ENCODE results near the gene HEATR5A. TPM values are rescaled to one million over a fixed set of nuclear protein-coding genes. Genes with fewer than 3 reads are reported as not detected.
A peak's percentile ranks its signal among the peaks of the same experiment; 100 is the strongest.

Gene HEATR5A
- total RNA-seq, 4 donors from 2014 or later: 24.3 to 134 (median 34.9) TPM

GRCh38 chr14:31419967-31420318 is 407 bp downstream of the HEATR5A start:
- Histone ChIP-seq H3K9me3 (no peaks in the 10 kb centered on the region), H3K36me3 (no peaks in the 10 kb centered on the region), H3K27me3 (no peaks in the 10 kb centered on the region), H3K27ac (peak overlapping the region; percentile 80 to 95 (median 89)), H3K4me3 (peak overlapping the region; percentile 86 to 99 (median 93)), H3K4me1 (peaks cover 0 to 13% (median 4%) of the 10 kb centered on the region in 4 donors)
- DNase-seq: peak; percentile 38 to 89 (median 80)
- TF ChIP-seq CTCF (IDR thresholded peaks at IDR 0.05) (no peak), POLR2A (IDR thresholded peaks at IDR 0.05) (no peak)

- Histone ChIP-seq H3K4me1 (peaks cover 0 to 13% (median 4%) of the 10 kb centered on the region in 4 donors), H3K36me3 (no peaks in the 10 kb centered on the region), H3K27ac (peak overlapping the region; percentile 80 to 95 (median 89)), H3K27me3 (no peaks in the 10 kb centered on the region), H3K4me3 (peak overlapping the region; percentile 86 to 99 (median 93)), H3K9me3 (no peaks in the 10 kb centered on the region)
- TF ChIP-seq POLR2A (IDR thresholded peaks at IDR 0.05): no peak
- TF ChIP-seq CTCF (IDR thresholded peaks at IDR 0.05): no peak
- no peak for DNase-seq
These were observed 977 bp downstream of the HEATR5A start for GRCh38 chr14:31419179-31419966.

- H3K27ac ChIP-seq: no peak overlapping the region
- H3K27me3 ChIP-seq: no peaks in the 10 kb centered on the region
- H3K9me3 ChIP-seq: no peaks in the 10 kb centered on the region
- no peaks in the 10 kb centered on the region for H3K36me3 ChIP-seq
- no peak for DNase-seq
- TF ChIP-seq POLR2A (IDR thresholded peaks at IDR 0.05) (no peak), CTCF (IDR thresholded peaks at IDR 0.05) (no peak)
- no peak overlapping the region for H3K4me3 ChIP-seq
- H3K4me1 ChIP-seq: peaks cover 0 to 13% (median 4%) of the 10 kb centered on the region in 4 donors
These were observed 1.9 kb downstream of the HEATR5A start for GRCh38 chr14:31418440-31418839.

- no peak for TF ChIP-seq POLR2A (IDR thresholded peaks at IDR 0.05)
- TF ChIP-seq CTCF (IDR thresholded peaks at IDR 0.05): no peak
These were observed 6.0 kb downstream of the HEATR5A start for GRCh38 chr14:31414190-31414833.

GRCh38 chr14:31411218-31411727 is 9.1 kb downstream of the HEATR5A start:
- no peak overlapping the region for H3K4me3 ChIP-seq
- no peaks in the 10 kb centered on the region for H3K36me3 ChIP-seq
- peaks cover 0 to 7% (median 0%) of the 10 kb centered on the region in 4 donors for H3K4me1 ChIP-seq
- H3K27ac ChIP-seq: no peak overlapping the region
- no peak for DNase-seq
- TF ChIP-seq POLR2A (IDR thresholded peaks at IDR 0.05) (no peak), CTCF (IDR thresholded peaks at IDR 0.05) (no peak)
- no peaks in the 10 kb centered on the region for H3K9me3 ChIP-seq
- no peaks in the 10 kb centered on the region for H3K27me3 ChIP-seq

More at GRCh38 chr14:31414190-31414833, 6.0 kb downstream of the HEATR5A start:
- Histone ChIP-seq H3K27me3 (no peaks in the 10 kb centered on the region), H3K27ac (no peak overlapping the region), H3K9me3 (no peaks in the 10 kb centered on the region), H3K4me1 (peaks cover 0 to 19% (median 2%) of the 10 kb centered on the region in 4 donors), H3K4me3 (no peak overlapping the region), H3K36me3 (no peaks in the 10 kb centered on the region)
- DNase-seq: no peak

All from Peyer's patch (tissue), 4 donors.